HepG2 (cell line): Measurements from ENCODE around the gene MRPS31. TPM values are rescaled to one million over a fixed set of nuclear protein-coding genes. Genes with fewer than 3 reads are reported as not detected.

Experiments used
- ATF3 ChIP-seq: sonication (generic); formaldehyde crosslinking; IDR thresholded peaks from 2 replicates; pipeline ENCODE4 v1.4.0; 2020; ENCODE audit warnings: missing genetic modification reagents
- DMAP1 ChIP-seq: IDR thresholded peaks from 2 replicates; pipeline ENCODE4 v1.6.1; 2016
- ELF3 ChIP-seq: IDR thresholded peaks from 2 replicates; pipeline ENCODE4 v1.6.1; 2016; ENCODE audit warnings: missing genetic modification reagents, missing compliant biosample characterization
- GABPA ChIP-seq, 2 experiments: IDR thresholded peaks; 2 replicates each; pipeline ENCODE4 v1.6.1; 2011 to 2016; ENCODE audit warnings: low read depth in 2 of 2, low read length in 1 of 2, missing biosample characterization in 1 of 2, missing genetic modification characterization in 1 of 2
- HOXA5 ChIP-seq: sonication (generic); formaldehyde crosslinking; IDR thresholded peaks from 2 replicates; pipeline ENCODE4 v1.4.0; 2020; ENCODE audit warnings: missing genetic modification reagents
- KMT2B ChIP-seq: IDR thresholded peaks from 2 replicates; pipeline ENCODE4 v1.6.1; 2016; ENCODE audit warnings: missing genetic modification reagents, missing compliant biosample characterization
- MXD4 ChIP-seq: IDR thresholded peaks from 2 replicates; pipeline ENCODE4 v1.6.1; 2016; ENCODE audit warnings: mild to moderate bottlenecking, missing biosample characterization, missing genetic modification reagents
- RBFOX2 ChIP-seq: fragments of 200-400 bp; formaldehyde crosslinking; IDR thresholded peaks from 2 replicates; pipeline ENCODE4 v1.6.1; 2017; ENCODE audit warnings: low read depth, mild to moderate bottlenecking, low read length
- SOX6 ChIP-seq, 2 experiments: fragments of 450-650 bp in 1 of 2; sonication (generic) in 1 of 2; formaldehyde crosslinking in 1 of 2; IDR thresholded peaks; 2 replicates each; pipeline versions ENCODE4 v1.4.0 to v1.6.1; 2017 to 2020; ENCODE audit warnings: antibody characterized with exemption in 1 of 2, mild to moderate bottlenecking in 1 of 2, missing genetic modification reagents in 1 of 2
- THAP9 ChIP-seq: sonication (generic); formaldehyde crosslinking; IDR thresholded peaks from 2 replicates; pipeline ENCODE4; 2020; ENCODE audit warnings: missing genetic modification reagents, mild to moderate bottlenecking, borderline replicate concordance
- ZFP1 ChIP-seq: IDR thresholded peaks from 2 replicates; pipeline ENCODE4 v1.6.1; 2016
- ZFX ChIP-seq: sonication (generic); formaldehyde crosslinking; IDR thresholded peaks from 2 replicates; pipeline ENCODE4 v1.4.0; 2020; ENCODE audit warnings: mild to moderate bottlenecking, low read depth, missing genetic modification reagents, moderate library complexity
- ZHX2 ChIP-seq, 2 experiments: sonication (generic) in 1 of 2; formaldehyde crosslinking in 1 of 2; IDR thresholded peaks; 2 replicates each; pipeline versions ENCODE4 v1.6.1 to v1.9.0; 2014 to 2022; ENCODE audit warnings: antibody characterized with exemption in 1 of 2, borderline replicate concordance in 1 of 2, inconsistent platforms in 1 of 2, low read depth in 1 of 2, missing genetic modification reagents in 1 of 2
- ZMAT5 ChIP-seq: sonication (generic); formaldehyde crosslinking; IDR thresholded peaks from 2 replicates; pipeline ENCODE4 v1.5.0; 2020; ENCODE audit warnings: mild to moderate bottlenecking, low read depth, missing genetic modification reagents, borderline replicate concordance
- ZNF274 ChIP-seq: sonication (generic); formaldehyde crosslinking; IDR thresholded peaks from 2 replicates; pipeline ENCODE4 v1.5.1; 2020; ENCODE audit warnings: mild to moderate bottlenecking, missing genetic modification reagents
- ZNF414 ChIP-seq: sonication (generic); formaldehyde crosslinking; IDR thresholded peaks from 2 replicates; pipeline ENCODE4 v1.5.0; 2020; ENCODE audit warnings: missing genetic modification reagents
- ZNF644 ChIP-seq: IDR thresholded peaks from 2 replicates; pipeline ENCODE4 v1.6.1; 2016; ENCODE audit warnings: low read depth
- ZNF670 ChIP-seq: sonication (generic); formaldehyde crosslinking; IDR thresholded peaks from 2 replicates; pipeline ENCODE4 v1.8.0; 2022; ENCODE audit warnings: mild to moderate bottlenecking, missing genetic modification reagents, borderline replicate concordance
- ZNF747 ChIP-seq: sonication (generic); formaldehyde crosslinking; IDR thresholded peaks from 2 replicates; pipeline ENCODE4 v1.8.1; 2023; ENCODE audit warnings: missing genetic modification reagents, mild to moderate bottlenecking, borderline replicate concordance
- ZNF850 ChIP-seq: sonication (generic); formaldehyde crosslinking; conservative IDR thresholded peaks from 2 replicates; pipeline ENCODE4 v1.9.0; 2021; ENCODE audit warnings: mild to moderate bottlenecking, missing genetic modification reagents
- polyA plus RNA-seq, 8 experiments: library from polyadenylated mRNA; depleted of rRNA in 3 of 8; stranded (reverse) in 7 of 8; unstranded in 1 of 8; fragments of >200 nt; fragmentation: Illumina TruSeq in 4 of 8; extraction: Trizol in 4 of 8; gene quantifications; 2 replicates each; pipeline versions ENCODE4 v1.2.1 to v1.2.3, GENCODE V29; 2011 to 2016; ENCODE audit warnings: low read depth in 4 of 8, missing spikeins in 1 of 8, mixed read lengths in 1 of 8; ENCODE audit not compliant: insufficient read depth in 1 of 8
- total RNA-seq, 5 experiments: library from RNA; depleted of rRNA; stranded (reverse); fragments of >200 nt; fragmentation: Illumina TruSeq; extraction: Trizol; gene quantifications; 2 replicates each; pipeline ENCODE4 v1.2.3, GENCODE V29; 2016; ENCODE audit warnings: low read depth in 1 of 5

Gene MRPS31
- total and polyA plus RNA-seq, 2 of the 13 experiments (the other 11 are each of a cell fraction or from before 2014, with no cell fraction given): 23.7 to 34.1 TPM

- no peak for TF ChIP-seq ZMAT5 (CRISPR knock-in tag)
- TF ChIP-seq ZNF670 (CRISPR knock-in tag): peak; percentile 28; the same call in 1 of the 2 replicates
- no peak for TF ChIP-seq ZNF850 (CRISPR knock-in tag)
- TF ChIP-seq GABPA (IDR thresholded peaks at IDR 0.05; ENCODE audit: low read depth, low read length): no peak
- peak; percentile 44 for TF ChIP-seq GABPA (CRISPR knock-in tag; IDR thresholded peaks at IDR 0.05; ENCODE audit: low read depth)
- TF ChIP-seq THAP9 (CRISPR knock-in tag): peak; percentile 18; the same call in 1 of the 2 replicates
- peak; percentile 84 for TF ChIP-seq ATF3
- peak; percentile 69; the same call in 1 of the 2 replicates for TF ChIP-seq ELF3
- peak; percentile 91 for TF ChIP-seq ZNF644 (CRISPR knock-in tag)
- TF ChIP-seq ZNF747 (CRISPR knock-in tag): peak; percentile 61; the same call in 1 of the 2 replicates
- peak; percentile 72 for TF ChIP-seq RBFOX2
- no peak for TF ChIP-seq HOXA5 (CRISPR knock-in tag)
- no peak for TF ChIP-seq ZHX2 (IDR thresholded peaks at IDR 0.05; ENCODE audit: low read depth)
- TF ChIP-seq ZHX2 (CRISPR knock-in tag; IDR thresholded peaks at IDR 0.05; ENCODE audit: borderline replicate concordance): no peak
- TF ChIP-seq KMT2B (CRISPR knock-in tag): peak; percentile 41; the same call in 1 of the 2 replicates
- peak; percentile 70; the same call in 1 of the 2 replicates for TF ChIP-seq ZFP1
- no peak for TF ChIP-seq SOX6 (IDR thresholded peaks at IDR 0.05)
- TF ChIP-seq SOX6 (CRISPR knock-in tag; IDR thresholded peaks at IDR 0.05): peak; percentile 84
- TF ChIP-seq ZNF274 (CRISPR knock-in tag): no peak
- TF ChIP-seq ZFX: peak; percentile 56
- TF ChIP-seq ZNF414 (CRISPR knock-in tag): no peak
- peak; percentile 39; the same call in 1 of the 2 replicates for TF ChIP-seq MXD4 (CRISPR knock-in tag)
- peak; percentile 46; the same call in 1 of the 2 replicates for TF ChIP-seq DMAP1 (CRISPR knock-in tag)
Observed at GRCh38 chr13:40786568-40786996, 15.6 kb upstream of the MRPS31 start (continued).
